Limb (tissue), 2 donors: ENCODE results near the gene NMT1.

Source experiments
- DNase-seq, 2 donors: peaks; one replicate each; pipeline ENCODE4 v3.0.0-alpha.2; 2016; ENCODE audit errors: extremely low spot score in 2 of 2

Gene NMT1

GRCh38 chr17:45135192-45135977, 74.3 kb downstream of the NMT1 start, which contains the start of gene ACBD4:
ACBD4 (plus strand) TSS chr17:45135687; CDS start chr17:45136145, 458 bp downstream.
- peak; percentile 98 for DNase-seq

GRCh38 chr17:45135978-45136791, 75.1 kb downstream of the NMT1 start:
- no peak for DNase-seq

- DNase-seq = no peak
These were observed 75.9 kb downstream of the NMT1 start for GRCh38 chr17:45136846-45137560.

- DNase-seq = no peak
These were observed 76.6 kb downstream of the NMT1 start for GRCh38 chr17:45137561-45138305.

- no peak for DNase-seq
These were observed 77.9 kb downstream of the NMT1 start for GRCh38 chr17:45138911-45139532.

GRCh38 chr17:45139533-45139920, 78.4 kb downstream of the NMT1 start:
- no peak for DNase-seq

GRCh38 chr17:45143094-45143670, 82.1 kb downstream of the NMT1 start:
- DNase-seq = no peak

- DNase-seq = peak; percentile 67 to 84
These were observed 82.7 kb downstream of the NMT1 start for GRCh38 chr17:45143767-45144198.

GRCh38 chr17:45144199-45145034, 83.3 kb downstream of the NMT1 start:
- DNase-seq = peak in 1 of 2 donors; percentile 75

- peak in 1 of 2 donors; percentile 49 for DNase-seq
These were observed 83.9 kb downstream of the NMT1 start for GRCh38 chr17:45145035-45145389.

- peak in 1 of 2 donors; percentile 32 for DNase-seq
These were observed 85.0 kb downstream of the NMT1 start for GRCh38 chr17:45146166-45146565.

- DNase-seq = no peak
These were observed 85.4 kb downstream of the NMT1 start for GRCh38 chr17:45146592-45146889.

GRCh38 chr17:45146890-45147580, 85.9 kb downstream of the NMT1 start:
- DNase-seq = peak in 1 of 2 donors; percentile 84

GRCh38 chr17:45147581-45148182, 86.6 kb downstream of the NMT1 start:
- DNase-seq = peak; percentile 91 to 97

- DNase-seq = peak; percentile 100
These were observed 87.3 kb downstream of the NMT1 start, which contains the start of gene HEXIM1 for GRCh38 chr17:45148183-45149036. HEXIM1 (plus strand) TSS chr17:45148475; CDS start chr17:45149191, 716 bp downstream.

GRCh38 chr17:45149037-45149668, 88.0 kb downstream of the NMT1 start:
- DNase-seq = peak; percentile 91 to 93
